SK-N-SH (cell line): ENCODE measurements around the gene TAB2. TPM values are rescaled to one million over a fixed set of nuclear protein-coding genes. Genes with fewer than 3 reads are reported as not detected.
A peak's percentile ranks its signal among the peaks of the same experiment; 100 is the strongest.

Source experiments
- CTCF ChIA-PET: fragments of 300-600, 350-600 bp; formaldehyde crosslinking; extraction: SDS; loops from one replicate; lab custom pipeline; 2021; lab: Yijun Ruan, JAX
- POLR2A ChIA-PET: fragments of 350-600 bp; sonication (Branson Sonifier 250); formaldehyde crosslinking; extraction: SDS; loops from one replicate; lab custom pipeline; 2020; ENCODE audit warnings: antibody characterized with exemption, inconsistent platforms; lab: Yijun Ruan, JAX
- DNase-seq: peaks from one replicate; pipeline ENCODE4 v3.0.0; 2012
- H2AFZ ChIP-seq: fragments of 200-600 bp; sonication (generic); 2 replicates; pipeline ENCODE4 v1.8.1; 2016; ENCODE audit warnings: antibody characterized with exemption, mild to moderate bottlenecking, low read depth
- H3F3A ChIP-seq: fragments of 200-600 bp; sonication (generic); replicated peaks from 2 replicates; pipeline ENCODE3; 2016; ENCODE audit warnings: antibody characterized with exemption, mild to moderate bottlenecking; ENCODE audit not compliant: insufficient read depth
- H3K27ac ChIP-seq, 2 experiments: fragments of 200-500 bp in 1 of 2; fragments of 200-600 bp in 1 of 2; sonication (Bioruptor generic) in 1 of 2; sonication (generic), shearing (Covaris generic) in 1 of 2; 2 replicates each; pipeline versions ENCODE4 v1.5.1 to v1.6.1; 2014 to 2016; ENCODE audit warnings: low read depth in 2 of 2, inconsistent platforms in 1 of 2, low read length in 1 of 2, mild to moderate bottlenecking in 1 of 2, mixed read lengths in 1 of 2
- H3K27me3 ChIP-seq: fragments of 200-600 bp; sonication (generic), shearing (Covaris generic); 2 replicates; pipeline ENCODE4 v1.6.1; 2016; ENCODE audit warnings: mixed run types; ENCODE audit not compliant: insufficient read depth
- H3K36me3 ChIP-seq, 2 experiments: fragments of 200-500 bp in 1 of 2; fragments of 200-600 bp in 1 of 2; sonication (Bioruptor generic) in 1 of 2; sonication (generic) in 1 of 2; replicated peaks in 1 of 2; 2 replicates each; pipeline versions ENCODE3 to v1.5.1; 2014 to 2016; ENCODE audit warnings: low read length in 1 of 2, mild to moderate bottlenecking in 1 of 2; ENCODE audit not compliant: insufficient read depth in 2 of 2, control insufficient read depth in 1 of 2
- H3K4me1 ChIP-seq, 2 experiments: fragments of 200-500 bp in 1 of 2; fragments of 200-600 bp in 1 of 2; sonication (Bioruptor generic) in 1 of 2; sonication (generic), shearing (Covaris generic) in 1 of 2; 2 replicates each; pipeline versions ENCODE4 v1.5.1 to v1.6.1; 2014 to 2016; ENCODE audit warnings: low read depth in 1 of 2, low read length in 1 of 2, mixed run types in 1 of 2; ENCODE audit not compliant: insufficient read depth in 2 of 2, control insufficient read depth in 1 of 2
- H3K4me2 ChIP-seq: fragments of 200-600 bp; sonication (generic), shearing (Covaris generic); 2 replicates; pipeline ENCODE4 v1.6.1; 2017; ENCODE audit warnings: mixed run types
- H3K4me3 ChIP-seq, 2 experiments: fragments of 200-500 bp in 1 of 2; fragments of 200-600 bp in 1 of 2; sonication (Bioruptor generic) in 1 of 2; sonication (generic), shearing (Covaris generic) in 1 of 2; 2 replicates each; pipeline versions ENCODE4 v1.5.1 to v1.8.1; 2014 to 2016; ENCODE audit warnings: low read depth in 2 of 2, inconsistent platforms in 1 of 2, low read length in 1 of 2, mild to moderate bottlenecking in 1 of 2, mixed read lengths in 1 of 2, moderate library complexity in 1 of 2
- H3K79me2 ChIP-seq: fragments of 200-600 bp; sonication (generic); 2 replicates; pipeline ENCODE4 v1.8.1; 2017; ENCODE audit warnings: mild to moderate bottlenecking; ENCODE audit not compliant: insufficient read depth
- H3K9ac ChIP-seq: fragments of 200-600 bp; sonication (generic); 2 replicates; pipeline ENCODE4 v1.6.1; 2017; ENCODE audit warnings: mixed run types
- H3K9me2 ChIP-seq: fragments of 200-600 bp; sonication (generic); 2 replicates; pipeline ENCODE4 v1.6.1; 2017; ENCODE audit warnings: mixed run types
- H3K9me3 ChIP-seq: fragments of 200-600 bp; sonication (generic); 2 replicates; pipeline ENCODE4 v1.6.1; 2017; ENCODE audit warnings: mixed run types, mild to moderate bottlenecking, moderate library complexity
- H4K20me1 ChIP-seq: fragments of 200-600 bp; sonication (generic); 2 replicates; pipeline ENCODE4 v1.6.1; 2017; ENCODE audit warnings: mild to moderate bottlenecking, mixed run types; ENCODE audit not compliant: insufficient read depth
- EZH2phosphoT487 ChIP-seq: fragments of 200-600 bp; sonication (generic); IDR thresholded peaks from 2 replicates; pipeline ENCODE4 v1.6.1; 2017; ENCODE audit warnings: low read depth, mixed run types, mild to moderate bottlenecking, antibody characterized with exemption, moderate library complexity, borderline replicate concordance
- FOXJ3 ChIP-seq: sonication (generic); formaldehyde crosslinking; IDR thresholded peaks from 2 replicates; pipeline ENCODE4 v1.5.1; 2020; ENCODE audit warnings: mild to moderate bottlenecking, missing genetic modification reagents
- FOXM1 ChIP-seq: IDR thresholded peaks from 2 replicates; pipeline ENCODE4 v1.4.0; 2012; ENCODE audit warnings: low read depth, mild to moderate bottlenecking
- GABPA ChIP-seq: IDR thresholded peaks from 2 replicates; pipeline ENCODE4 v1.4.0; 2012; ENCODE audit warnings: low read depth, mild to moderate bottlenecking
- GATA2 ChIP-seq: sonication (generic); formaldehyde crosslinking; IDR thresholded peaks from 2 replicates; pipeline ENCODE4 v1.5.0; 2020; ENCODE audit warnings: mild to moderate bottlenecking, missing genetic modification reagents
- MXI1 ChIP-seq: IDR thresholded peaks from 2 replicates; pipeline ENCODE4 v1.6.1; 2012; ENCODE audit warnings: mild to moderate bottlenecking, low read depth, low read length, improper control_type of control experiment
- NFIC ChIP-seq: IDR thresholded peaks from 2 replicates; pipeline ENCODE4 v1.4.0; 2012; ENCODE audit warnings: borderline replicate concordance
- RAD21 ChIP-seq: IDR thresholded peaks from 2 replicates; pipeline ENCODE4 v1.6.1; 2012; ENCODE audit warnings: mild to moderate bottlenecking, low read length
- RFX5 ChIP-seq: IDR thresholded peaks from 2 replicates; pipeline ENCODE4 v1.6.1; 2012; ENCODE audit warnings: mild to moderate bottlenecking, improper control_type of control experiment, low read length
- TCF12 ChIP-seq: IDR thresholded peaks from 2 replicates; pipeline ENCODE4 v1.4.0; 2012
- TEAD4 ChIP-seq: IDR thresholded peaks from 2 replicates; pipeline ENCODE4 v1.4.0; 2012; ENCODE audit warnings: mild to moderate bottlenecking, borderline replicate concordance; ENCODE audit not compliant: insufficient read depth
- WGBS: methylation state at CpG from one replicate; pipeline ENCODE4 v1.1.6; 2017; ENCODE audit warnings: low lambda C conversion rate; 5-methylcytosine and 5-hydroxymethylcytosine counted together
- polyA plus RNA-seq, 3 experiments: library from polyadenylated mRNA; depleted of rRNA; stranded (reverse); fragments of >200 nt; gene quantifications; 2 replicates each; pipeline ENCODE4 v1.2.3, GENCODE V29; 2012
- TF ChIP-seq, protein P1 (sequence below): IDR thresholded peaks from 2 replicates; pipeline ENCODE4 v1.4.0; 2012; ENCODE audit warnings: low read depth, borderline replicate concordance
- TF ChIP-seq, protein P2 (sequence below): IDR thresholded peaks from 2 replicates; pipeline ENCODE4 v1.6.1; 2012; ENCODE audit warnings: mild to moderate bottlenecking, low read depth, low read length, moderate library complexity
- TF ChIP-seq, protein P3 (sequence below): IDR thresholded peaks from 2 replicates; pipeline ENCODE4 v1.4.0; 2012; ENCODE audit warnings: low read depth
- TF ChIP-seq, protein P4 (sequence below): IDR thresholded peaks from 2 replicates; pipeline ENCODE4; 2012
- TF ChIP-seq, protein P5 (sequence below): fragments of 150-350 bp; IDR thresholded peaks from 2 replicates; pipeline ENCODE4 v1.6.1; 2017; ENCODE audit warnings: antibody characterized with exemption, low read length, low read depth, borderline replicate concordance

Gene TAB2
- polyA plus RNA-seq, 1 of the 3 experiments (the other 2 are of a cell fraction) = 24.4 TPM

DNA sequence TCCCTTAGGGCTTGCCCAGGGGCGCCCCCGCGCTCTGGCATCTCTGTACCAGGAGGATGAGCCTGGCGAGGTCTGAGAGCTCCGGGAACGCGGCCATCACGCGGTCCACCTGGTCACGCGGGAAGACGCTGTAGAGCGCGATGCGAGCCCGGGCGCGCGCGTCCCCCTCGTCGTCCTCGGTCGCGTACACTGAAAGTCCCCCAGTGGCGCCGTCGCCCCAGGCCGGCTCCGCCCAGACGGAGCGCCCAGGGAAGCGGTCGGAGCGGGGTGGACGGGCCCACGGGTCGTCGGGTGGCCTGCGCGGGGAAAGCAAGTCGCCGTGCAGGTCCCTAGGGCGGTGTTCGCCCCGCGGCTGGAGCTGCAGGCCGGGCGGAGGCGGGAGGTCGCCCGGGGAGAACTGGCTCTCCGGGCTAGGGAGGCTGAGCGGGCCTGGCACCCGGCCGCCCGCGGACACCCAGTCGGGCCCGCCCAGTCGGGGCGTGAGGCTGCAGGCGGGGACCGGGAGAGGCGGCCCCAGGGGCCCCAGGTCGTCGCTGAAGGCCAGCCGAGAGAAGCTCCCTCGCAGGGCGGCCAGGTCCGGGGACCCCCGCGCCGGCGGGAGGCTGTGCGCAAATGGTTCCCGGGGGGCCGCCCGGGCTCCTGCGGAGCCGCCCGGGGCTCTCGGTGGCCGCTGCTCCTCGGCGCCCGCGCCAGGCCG lies 133.3 kb downstream of the TAB2 start:
- WGBS = 39% methylated on average over 33 of the region's 89 CpGs
- POLR2A ChIA-PET = no interaction called here
- peaks cover 3 to 19% of the 10 kb centered on the region in 2 experiments; a peak in 2 of 4 replicates for H3K4me1 ChIP-seq
- CTCF ChIA-PET = interaction anchor here (0.9 to 2.4 kb wide), 2 partner anchors 18 to 67 kb away, joined by 3 to 8 read pairs; no protein-coding TSS in a partner anchor
- no peaks in the 10 kb centered on the region for H4K20me1 ChIP-seq
- TF ChIP-seq TCF12 (no peak), MXI1 (no peak), EZH2phosphoT487 (no peak), GABPA (no peak), NFIC (no peak), RAD21 (no peak), GATA2 (CRISPR knock-in tag) (no peak), FOXM1 (no peak), TEAD4 (no peak), FOXJ3 (CRISPR knock-in tag) (no peak), RFX5 (no peak)
- TF ChIP-seq, protein P1, sequence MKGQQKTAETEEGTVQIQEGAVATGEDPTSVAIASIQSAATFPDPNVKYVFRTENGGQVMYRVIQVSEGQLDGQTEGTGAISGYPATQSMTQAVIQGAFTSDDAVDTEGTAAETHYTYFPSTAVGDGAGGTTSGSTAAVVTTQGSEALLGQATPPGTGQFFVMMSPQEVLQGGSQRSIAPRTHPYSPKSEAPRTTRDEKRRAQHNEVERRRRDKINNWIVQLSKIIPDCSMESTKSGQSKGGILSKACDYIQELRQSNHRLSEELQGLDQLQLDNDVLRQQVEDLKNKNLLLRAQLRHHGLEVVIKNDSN = no peak
- TF ChIP-seq, protein P2, sequence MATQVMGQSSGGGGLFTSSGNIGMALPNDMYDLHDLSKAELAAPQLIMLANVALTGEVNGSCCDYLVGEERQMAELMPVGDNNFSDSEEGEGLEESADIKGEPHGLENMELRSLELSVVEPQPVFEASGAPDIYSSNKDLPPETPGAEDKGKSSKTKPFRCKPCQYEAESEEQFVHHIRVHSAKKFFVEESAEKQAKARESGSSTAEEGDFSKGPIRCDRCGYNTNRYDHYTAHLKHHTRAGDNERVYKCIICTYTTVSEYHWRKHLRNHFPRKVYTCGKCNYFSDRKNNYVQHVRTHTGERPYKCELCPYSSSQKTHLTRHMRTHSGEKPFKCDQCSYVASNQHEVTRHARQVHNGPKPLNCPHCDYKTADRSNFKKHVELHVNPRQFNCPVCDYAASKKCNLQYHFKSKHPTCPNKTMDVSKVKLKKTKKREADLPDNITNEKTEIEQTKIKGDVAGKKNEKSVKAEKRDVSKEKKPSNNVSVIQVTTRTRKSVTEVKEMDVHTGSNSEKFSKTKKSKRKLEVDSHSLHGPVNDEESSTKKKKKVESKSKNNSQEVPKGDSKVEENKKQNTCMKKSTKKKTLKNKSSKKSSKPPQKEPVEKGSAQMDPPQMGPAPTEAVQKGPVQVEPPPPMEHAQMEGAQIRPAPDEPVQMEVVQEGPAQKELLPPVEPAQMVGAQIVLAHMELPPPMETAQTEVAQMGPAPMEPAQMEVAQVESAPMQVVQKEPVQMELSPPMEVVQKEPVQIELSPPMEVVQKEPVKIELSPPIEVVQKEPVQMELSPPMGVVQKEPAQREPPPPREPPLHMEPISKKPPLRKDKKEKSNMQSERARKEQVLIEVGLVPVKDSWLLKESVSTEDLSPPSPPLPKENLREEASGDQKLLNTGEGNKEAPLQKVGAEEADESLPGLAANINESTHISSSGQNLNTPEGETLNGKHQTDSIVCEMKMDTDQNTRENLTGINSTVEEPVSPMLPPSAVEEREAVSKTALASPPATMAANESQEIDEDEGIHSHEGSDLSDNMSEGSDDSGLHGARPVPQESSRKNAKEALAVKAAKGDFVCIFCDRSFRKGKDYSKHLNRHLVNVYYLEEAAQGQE = no peak
- TF ChIP-seq, protein P3, sequence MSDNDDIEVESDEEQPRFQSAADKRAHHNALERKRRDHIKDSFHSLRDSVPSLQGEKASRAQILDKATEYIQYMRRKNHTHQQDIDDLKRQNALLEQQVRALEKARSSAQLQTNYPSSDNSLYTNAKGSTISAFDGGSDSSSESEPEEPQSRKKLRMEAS = no peak
- TF ChIP-seq, protein P4, sequence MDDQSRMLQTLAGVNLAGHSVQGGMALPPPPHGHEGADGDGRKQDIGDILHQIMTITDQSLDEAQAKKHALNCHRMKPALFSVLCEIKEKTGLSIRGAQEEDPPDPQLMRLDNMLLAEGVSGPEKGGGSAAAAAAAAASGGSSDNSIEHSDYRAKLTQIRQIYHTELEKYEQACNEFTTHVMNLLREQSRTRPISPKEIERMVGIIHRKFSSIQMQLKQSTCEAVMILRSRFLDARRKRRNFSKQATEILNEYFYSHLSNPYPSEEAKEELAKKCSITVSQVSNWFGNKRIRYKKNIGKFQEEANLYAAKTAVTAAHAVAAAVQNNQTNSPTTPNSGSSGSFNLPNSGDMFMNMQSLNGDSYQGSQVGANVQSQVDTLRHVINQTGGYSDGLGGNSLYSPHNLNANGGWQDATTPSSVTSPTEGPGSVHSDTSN = no peak
- TF ChIP-seq, protein P5, sequence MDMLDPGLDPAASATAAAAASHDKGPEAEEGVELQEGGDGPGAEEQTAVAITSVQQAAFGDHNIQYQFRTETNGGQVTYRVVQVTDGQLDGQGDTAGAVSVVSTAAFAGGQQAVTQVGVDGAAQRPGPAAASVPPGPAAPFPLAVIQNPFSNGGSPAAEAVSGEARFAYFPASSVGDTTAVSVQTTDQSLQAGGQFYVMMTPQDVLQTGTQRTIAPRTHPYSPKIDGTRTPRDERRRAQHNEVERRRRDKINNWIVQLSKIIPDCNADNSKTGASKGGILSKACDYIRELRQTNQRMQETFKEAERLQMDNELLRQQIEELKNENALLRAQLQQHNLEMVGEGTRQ = no peak
- no peaks in the 10 kb centered on the region for H3K27me3 ChIP-seq
- no peaks in the 10 kb centered on the region for H3K79me2 ChIP-seq
- H3K9me3 ChIP-seq = no peaks in the 10 kb centered on the region
- H3K9ac ChIP-seq = no peak overlapping the region
- H3K9me2 ChIP-seq = no peaks in the 10 kb centered on the region
- H3K27ac ChIP-seq = no peak overlapping the region
- H3K4me3 ChIP-seq = peak overlapping the region in 1 of 2 experiments; percentile 31; a peak in 2 of 4 replicates
- H3F3A ChIP-seq = peaks cover 6% of the 10 kb centered on the region
- no peak overlapping the region for H3K4me2 ChIP-seq
- no peaks in the 10 kb centered on the region for H3K36me3 ChIP-seq
- DNase-seq = peak; percentile 83
- H2AFZ ChIP-seq = no peak overlapping the region
